Endothelial cell of umbilical vein (primary cell): ENCODE measurements around the gene PGA3. TPM values are rescaled to one million over a fixed set of nuclear protein-coding genes. Genes with fewer than 3 reads are reported as not detected.
"Not testable (repeated sequence)": the region's sequence is repeated elsewhere in the genome, so short reads cannot be mapped to it uniquely, and the experiment has no call there.

Source experiments
- BruUV-seq: library from RNA; stranded (reverse); fragments of 400-500 nt; replicated peaks from 2 replicates; lab custom pipeline; 2021; lab: Mats Ljungman, UMichigan
- CTCF ChIA-PET: fragments of 300-600, 350-600 bp; sonication (Branson Sonifier 250); formaldehyde crosslinking; loops from one replicate; lab custom pipeline; 2021; ENCODE audit warnings: antibody characterized with exemption, inconsistent platforms; lab: Charles Lee
- POLR2A ChIA-PET: fragments of 300-600, 350-600 bp; sonication (Branson Sonifier 250); formaldehyde crosslinking; loops from one replicate; lab custom pipeline; 2021; ENCODE audit warnings: antibody characterized with exemption, inconsistent platforms; lab: Charles Lee
- DNase-seq: peaks from one replicate; pipeline ENCODE4 v3.0.0-alpha.2; 2011; ENCODE audit warnings: low read depth, low spot score
- FAIRE-seq: peaks from 2 replicates; lab custom pipeline; 2011; peaks lifted over from hg19 to GRCh38; lab: Jason Lieb, UNC
- H2AFZ ChIP-seq: 2 replicates; pipeline ENCODE4 v1.6.0; 2012; ENCODE audit warnings: low read depth, low read length, control low read depth, inconsistent platforms
- H3K27ac ChIP-seq: 2 replicates; pipeline ENCODE4 v1.5.1; 2011; ENCODE audit warnings: low read depth, mild to moderate bottlenecking, control low read depth, low read length, moderate library complexity; ENCODE audit not compliant: insufficient read depth
- H3K27me3 ChIP-seq, 2 experiments: 2 replicates each; pipeline versions ENCODE4 v1.6.0 to v1.6.1; 2011; ENCODE audit warnings: low read length in 2 of 2, mixed read lengths in 1 of 2; ENCODE audit not compliant: control insufficient read depth in 2 of 2, insufficient read depth in 2 of 2
- H3K36me3 ChIP-seq, 2 experiments: 2 replicates in 1 of 2; 3 replicates in 1 of 2; pipeline ENCODE4 v1.5.1; 2011; ENCODE audit warnings: low read length in 2 of 2, mild to moderate bottlenecking in 1 of 2, moderate library complexity in 1 of 2; ENCODE audit not compliant: control insufficient read depth in 2 of 2, insufficient read depth in 2 of 2; ENCODE audit errors: extremely low read depth in 1 of 2
- H3K4me1 ChIP-seq: 3 replicates; pipeline ENCODE4 v1.5.1; 2011; ENCODE audit warnings: mild to moderate bottlenecking, low read length; ENCODE audit not compliant: control insufficient read depth, insufficient read depth; ENCODE audit errors: extremely low read depth
- H3K4me2 ChIP-seq: 2 replicates; pipeline ENCODE4 v1.6.1; 2011; ENCODE audit warnings: low read length, control low read depth, mixed read lengths; ENCODE audit not compliant: insufficient read depth
- H3K4me3 ChIP-seq, 3 experiments: fragments of 200-600 bp in 1 of 3; sonication (generic), shearing (Covaris generic) in 1 of 3; replicated peaks in 1 of 3; 2 replicates each; pipeline ENCODE4 v1.5.1; 2011 to 2016; ENCODE audit warnings: control low read depth in 3 of 3, low read length in 3 of 3, mild to moderate bottlenecking in 2 of 3, inconsistent platforms in 1 of 3, low read depth in 1 of 3, moderate library complexity in 1 of 3; ENCODE audit not compliant: insufficient read depth in 1 of 3
- H3K79me2 ChIP-seq: 2 replicates; pipeline ENCODE4 v1.6.0; 2012; ENCODE audit warnings: low read length, inconsistent platforms; ENCODE audit not compliant: control insufficient read depth, insufficient read depth
- H3K9ac ChIP-seq: replicated peaks from 2 replicates; pipeline ENCODE3; 2011; ENCODE audit warnings: low read length, control low read depth; ENCODE audit not compliant: insufficient read depth; ENCODE audit errors: extremely low read depth
- H3K9me1 ChIP-seq: replicated peaks from 3 replicates; pipeline ENCODE4 v1.6.0; 2011; ENCODE audit warnings: mild to moderate bottlenecking, low read length; ENCODE audit not compliant: control insufficient read depth, insufficient read depth; ENCODE audit errors: extremely low read depth
- H3K9me3 ChIP-seq: replicated peaks from 2 replicates; pipeline ENCODE4 v1.5.1; 2012; ENCODE audit warnings: low read length, inconsistent platforms; ENCODE audit not compliant: control insufficient read depth, insufficient read depth
- H4K20me1 ChIP-seq: replicated peaks from 2 replicates; pipeline ENCODE3; 2011; ENCODE audit warnings: mild to moderate bottlenecking, low read length; ENCODE audit not compliant: control insufficient read depth, insufficient read depth; ENCODE audit errors: extremely low read depth
- dilution Hi-C: fragments of 300-500 bp; cut with MboI; formaldehyde crosslinking; loops from one replicate; pipeline ENCODE4 v1.15.0; 2019; ENCODE audit warnings: low sequenced_read_pairs; ENCODE audit not compliant: extremely low pct_ligation_motif_present
- intact Hi-C: fragments of 100-400 bp; cut with micrococcal nuclease; formaldehyde crosslinking; loops from one replicate; pipeline ENCODE4 v1.10.0; 2022
- polyA plus RNA-seq, 4 experiments: library from polyadenylated mRNA; depleted of rRNA in 3 of 4; stranded (reverse) in 3 of 4; unstranded in 1 of 4; fragments of >200 nt; gene quantifications; 2 replicates each; pipeline versions ENCODE4 v1.2.1 to v1.2.3, GENCODE V29; 2011 to 2012; ENCODE audit warnings: missing spikeins in 1 of 4
- total RNA-seq: library from RNA; stranded (reverse); gene quantifications from 2 replicates; pipeline ENCODE4 v1.2.3, GENCODE V29; 2021

The PGA3 gene
- total and polyA plus RNA-seq, 2 donors (not counting 3 experiments of a cell fraction or from before 2014, with no cell fraction given), result not detected

GRCh38 chr11:61207636-61208310, 4.5 kb downstream of the PGA3 start:
- H3K27me3 ChIP-seq, H3K9me3 ChIP-seq, H3K27ac ChIP-seq, DNase-seq, CTCF ChIA-PET, H3K4me1 ChIP-seq, H3K4me2 ChIP-seq, BruUV-seq, H2AFZ ChIP-seq, H3K9ac ChIP-seq, H3K9me1 ChIP-seq, H3K36me3 ChIP-seq, H3K79me2 ChIP-seq, FAIRE-seq, POLR2A ChIA-PET, H3K4me3 ChIP-seq, intact Hi-C loops, H4K20me1 ChIP-seq, dilution Hi-C loops: not testable (repeated sequence)

GRCh38 chr11:61210629-61211028, 7.3 kb downstream of the PGA3 start:
- CTCF ChIA-PET, result not testable (repeated sequence)

GRCh38 chr11:61211327-61211952, 8.1 kb downstream of the PGA3 start:
- H2AFZ ChIP-seq, H3K4me1 ChIP-seq, H3K4me3 ChIP-seq, POLR2A ChIA-PET, CTCF ChIA-PET, H3K36me3 ChIP-seq, H4K20me1 ChIP-seq, intact Hi-C loops, H3K9ac ChIP-seq, H3K27ac ChIP-seq, DNase-seq, dilution Hi-C loops, H3K9me1 ChIP-seq, H3K4me2 ChIP-seq, H3K27me3 ChIP-seq, H3K79me2 ChIP-seq, FAIRE-seq, BruUV-seq, H3K9me3 ChIP-seq: not testable (repeated sequence)

More at GRCh38 chr11:61210629-61211028, 7.3 kb downstream of the PGA3 start:
- H3K9me3 ChIP-seq, H3K27ac ChIP-seq, H3K4me2 ChIP-seq, H2AFZ ChIP-seq, dilution Hi-C loops, H3K9me1 ChIP-seq, H3K4me1 ChIP-seq, H3K4me3 ChIP-seq, POLR2A ChIA-PET, intact Hi-C loops, H3K36me3 ChIP-seq, DNase-seq, FAIRE-seq, H3K9ac ChIP-seq, H4K20me1 ChIP-seq, H3K27me3 ChIP-seq, H3K79me2 ChIP-seq, BruUV-seq: not testable (repeated sequence)

DNA sequence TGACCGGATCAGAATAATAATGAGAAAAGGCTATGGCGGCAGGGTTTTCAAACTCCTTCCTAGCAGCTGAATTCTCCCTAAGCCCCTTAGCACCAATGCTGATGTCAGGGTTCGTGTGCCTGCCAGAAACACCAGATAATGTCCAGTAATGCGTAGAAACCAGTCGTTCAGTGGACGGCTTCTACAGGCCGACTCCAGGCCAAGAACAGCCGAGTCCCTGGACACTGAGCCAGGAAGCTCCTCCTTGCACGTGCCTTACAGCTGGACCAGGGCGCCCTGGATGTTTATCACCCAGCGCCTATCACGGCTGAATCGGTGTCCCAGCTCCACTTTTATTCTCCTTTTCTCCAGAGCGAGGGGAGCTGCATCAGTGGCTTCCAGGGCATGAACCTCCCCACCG, 8.9 kb downstream of the PGA3 start:
- FAIRE-seq, H2AFZ ChIP-seq, H3K27ac ChIP-seq, H3K9me3 ChIP-seq, H3K79me2 ChIP-seq, CTCF ChIA-PET, DNase-seq, intact Hi-C loops, POLR2A ChIA-PET, H3K36me3 ChIP-seq, H4K20me1 ChIP-seq, H3K9ac ChIP-seq, H3K4me3 ChIP-seq, BruUV-seq, dilution Hi-C loops, H3K4me2 ChIP-seq, H3K9me1 ChIP-seq, H3K4me1 ChIP-seq, H3K27me3 ChIP-seq: not testable (repeated sequence)
